ENCODE data around the gene DAB2IP. TPM values are rescaled to one million over a fixed set of nuclear protein-coding genes. Genes with fewer than 3 reads are reported as not detected.
A peak's percentile ranks its signal among the peaks of the same experiment; 100 is the strongest.

The DAB2IP gene
- total and polyA plus RNA-seq, 2 experiments from 2014 or later, result 8.9 to 42.8 TPM

GRCh38 chr9:121735065-121735792 lies 83.8 kb downstream of the DAB2IP start:
- Mint-ChIP-seq H3K4me3 (peak overlapping the region; percentile 74), H3K27ac (0 out of 2 replicates have a peak overlapping the region, but pooled peaks have one; percentile 2), H3K4me1 (peaks cover 65% of the 10 kb centered on the region), H3K36me3 (ENCODE audit: low read depth) (no peaks in the 10 kb centered on the region), H3K27me3 (ENCODE audit: insufficient read depth, low read depth, poor library complexity) (peaks cover 23% of the 10 kb centered on the region), H3K9me3 (no peaks in the 10 kb centered on the region)
- H3K36me3 ChIP-seq (ENCODE audit: insufficient read depth), result no peaks in the 10 kb centered on the region
- H3K79me2 ChIP-seq (replicated peaks; ENCODE audit: insufficient read depth), result peaks cover 48% of the 10 kb centered on the region
- DNase-seq (ENCODE audit: low spot score), result peak; percentile 86
- H2AFZ ChIP-seq, result no peak overlapping the region
- peaks cover 7% of the 10 kb centered on the region for H3F3A ChIP-seq (replicated peaks; ENCODE audit: low read depth)
- 0 out of 2 replicates have a peak, but pooled peaks cover 8% of the 10 kb centered on the region for H3K27me3 ChIP-seq (ENCODE audit: insufficient read depth)
- TF ChIP-seq JUNB (IDR thresholded peaks at IDR 0.05; ENCODE audit: unreplicated experiment), result no peak
- peak; percentile 68 to 82 for TF ChIP-seq CTCF (conservative IDR thresholded peaks at IDR 0.05; ENCODE audit: low read depth in 2 of 2)
- no peaks in the 10 kb centered on the region for H3K9me2 ChIP-seq (ENCODE audit: insufficient read depth)
- H4K20me1 ChIP-seq (replicated peaks; ENCODE audit: insufficient read depth), result peaks cover 18% of the 10 kb centered on the region
- H3K4me2 ChIP-seq, result peak overlapping the region; percentile 83
- H3K4me3 ChIP-seq, result peak overlapping the region; percentile 79
- peaks cover 42% of the 10 kb centered on the region for H3K4me1 ChIP-seq (ENCODE audit: insufficient read depth)
- H3K27ac ChIP-seq (ENCODE audit: low read depth), result peak overlapping the region; percentile 72; the same call in 1 of the 2 replicates
- ATAC-seq, result peak; percentile 72

- H4K20me1 ChIP-seq (replicated peaks; ENCODE audit: insufficient read depth), result peaks cover 21% of the 10 kb centered on the region
- 0 out of 2 replicates have a peak, but pooled peaks cover 8% of the 10 kb centered on the region for H3K27me3 ChIP-seq (ENCODE audit: insufficient read depth)
- H3K4me3 ChIP-seq, result peak overlapping the region; percentile 79
- H3K27me3 Mint-ChIP-seq (ENCODE audit: insufficient read depth, low read depth, poor library complexity), result peaks cover 24% of the 10 kb centered on the region
- no peaks in the 10 kb centered on the region for H3K9me3 Mint-ChIP-seq
- no peaks in the 10 kb centered on the region for H3K9me2 ChIP-seq (ENCODE audit: insufficient read depth)
- DNase-seq (ENCODE audit: low spot score) (peak; percentile 92), ATAC-seq (peak; percentile 59)
- no peaks in the 10 kb centered on the region for H3K36me3 Mint-ChIP-seq (ENCODE audit: low read depth)
- H3K4me3 Mint-ChIP-seq, result peak overlapping the region; percentile 78
- H3F3A ChIP-seq (replicated peaks; ENCODE audit: low read depth), result peaks cover 7% of the 10 kb centered on the region
- H3K4me1 ChIP-seq (ENCODE audit: insufficient read depth), result peaks cover 44% of the 10 kb centered on the region
- H3K79me2 ChIP-seq (replicated peaks; ENCODE audit: insufficient read depth), result peaks cover 45% of the 10 kb centered on the region
- peak overlapping the region; percentile 99 for H3K4me2 ChIP-seq
- H2AFZ ChIP-seq, result peak overlapping the region; percentile 89; the same call in 1 of the 2 replicates
- peak overlapping the region; percentile 93; the same call in 1 of the 2 replicates for H3K27ac ChIP-seq (ENCODE audit: low read depth)
- H3K4me1 Mint-ChIP-seq, result peaks cover 73% of the 10 kb centered on the region
- no peaks in the 10 kb centered on the region for H3K36me3 ChIP-seq (ENCODE audit: insufficient read depth)
- peak overlapping the region; percentile 50 for H3K27ac Mint-ChIP-seq
- TF ChIP-seq EZH2phosphoT487 (IDR thresholded peaks at IDR 0.05; ENCODE audit: unreplicated experiment) (no peak), ZNF114 (CRISPR knock-in tag; IDR thresholded peaks at IDR 0.05) (no peak), CREB1 (CRISPR knock-in tag; IDR thresholded peaks at IDR 0.05; ENCODE audit: low read depth) (no peak), ZNF331 (CRISPR knock-in tag; IDR thresholded peaks at IDR 0.05; ENCODE audit: low read depth) (no peak), REST (IDR thresholded peaks at IDR 0.05; ENCODE audit: unreplicated experiment) (no peak), CTCF (conservative IDR thresholded peaks at IDR 0.05; ENCODE audit: low read depth in 2 of 2) (no peak), NANOG (IDR thresholded peaks at IDR 0.05; ENCODE audit: borderline replicate concordance) (no peak), JUNB (IDR thresholded peaks at IDR 0.05; ENCODE audit: unreplicated experiment) (no peak)
Measured at GRCh38 chr9:121735793-121736770, 84.6 kb downstream of the DAB2IP start.

Data from GM23338 (cell line).